ENCODE results near the gene ZNF782.
A peak's percentile ranks its signal among the peaks of the same experiment; 100 is the strongest.
"Not testable (repeated sequence)": the region's sequence is repeated elsewhere in the genome, so short reads cannot be mapped to it uniquely, and the experiment has no call there.

The ZNF782 gene

DNA sequence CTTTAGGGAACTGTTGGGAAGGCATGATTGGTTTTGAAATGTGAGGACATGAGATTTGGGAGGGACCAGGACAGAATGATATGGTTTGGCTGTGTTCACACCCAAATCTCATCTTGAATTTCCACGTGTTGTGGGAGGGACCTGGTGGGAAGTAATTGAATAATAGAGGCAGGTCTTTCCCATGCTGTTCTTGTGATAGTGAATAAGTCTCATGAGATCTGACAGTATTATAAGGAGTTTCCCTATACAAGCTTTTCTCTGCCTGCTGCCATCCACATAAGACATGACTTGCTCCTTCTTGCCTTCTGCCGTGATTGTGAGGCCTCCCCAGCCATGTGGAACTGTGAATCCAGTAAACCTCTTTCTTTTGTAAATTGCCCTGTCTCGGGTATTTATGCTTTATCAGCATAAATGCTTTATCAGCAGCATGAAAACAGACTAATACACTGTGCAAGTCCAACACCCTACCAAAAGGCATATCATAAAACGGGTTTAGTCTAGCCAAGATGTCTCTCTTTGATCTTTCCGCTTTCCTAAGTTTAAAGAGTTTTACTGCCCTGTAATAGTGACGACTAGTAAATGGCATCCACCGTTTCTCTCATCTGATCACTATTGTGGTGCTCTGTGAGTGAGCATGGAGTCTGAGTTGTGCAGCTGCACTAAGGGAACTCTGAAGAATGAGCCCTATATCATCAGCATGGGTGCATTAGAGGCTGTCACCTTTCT is 12.9 kb upstream of the ZNF782 start:
- peaks cover 9 to 30% of the 10 kb centered on the region in 2 donors for H3K27me3 Mint-ChIP-seq
- DNase-seq (no peak), ATAC-seq (replicated peaks) (no peak)
- no peak overlapping the region for H3K4me3 Mint-ChIP-seq
- H3K9me3 Mint-ChIP-seq, result no peaks in the 10 kb centered on the region
- H3K4me1 Mint-ChIP-seq (ENCODE audit: low read depth in 2 of 2), result no peaks in the 10 kb centered on the region
- H3K36me3 Mint-ChIP-seq (ENCODE audit: insufficient read depth), result no peaks in the 10 kb centered on the region
- H3K27ac Mint-ChIP-seq, result no peak overlapping the region

DNA sequence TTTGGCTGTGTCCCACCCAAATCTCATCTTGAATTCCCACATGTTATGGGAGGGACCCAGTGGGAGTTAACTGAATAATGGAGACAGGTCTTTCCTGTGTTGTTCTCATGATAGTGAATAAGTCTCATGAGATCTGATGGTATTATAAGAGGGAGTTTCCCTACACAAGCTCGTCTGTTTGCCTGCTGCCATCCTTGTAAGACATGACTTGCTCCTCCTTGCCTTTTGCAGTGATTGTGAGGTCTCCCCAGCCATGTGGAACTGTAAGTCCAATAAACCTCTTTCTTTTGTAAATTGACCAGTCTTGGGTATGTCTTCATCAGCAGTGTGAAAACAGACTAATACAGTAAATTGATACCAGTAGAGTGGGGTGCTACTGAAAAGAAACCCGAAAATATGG is 10.9 kb upstream of the ZNF782 start:
- H3K36me3 Mint-ChIP-seq (ENCODE audit: insufficient read depth), result not testable (repeated sequence)

GRCh38 chr9:96859461-96860198 is 5.3 kb upstream of the ZNF782 start:
- Mint-ChIP-seq H3K4me3 (no peak overlapping the region), H3K36me3 (ENCODE audit: insufficient read depth) (no peaks in the 10 kb centered on the region), H3K27me3 (peaks cover 0 to 9% of the 10 kb centered on the region in 2 donors), H3K9me3 (no peaks in the 10 kb centered on the region), H3K4me1 (ENCODE audit: low read depth in 2 of 2) (peaks cover 3% of the 10 kb centered on the region in 2 donors), H3K27ac (peak overlapping the region in 1 of 2 donors; percentile 50)
- ATAC-seq (replicated peaks) (no peak), DNase-seq (no peak)

More for the DNA sequence above, 10.9 kb upstream of the ZNF782 start:
- not testable (repeated sequence) for H3K27ac Mint-ChIP-seq; DNase-seq; H3K4me1 Mint-ChIP-seq (ENCODE audit: low read depth in 2 of 2); ATAC-seq (replicated peaks); H3K9me3 Mint-ChIP-seq; H3K4me3 Mint-ChIP-seq
- peaks cover 9 to 30% of the 10 kb centered on the region in 2 donors for H3K27me3 Mint-ChIP-seq

- ATAC-seq (replicated peaks), result no peak
- peaks cover 4% of the 10 kb centered on the region for H3K36me3 Mint-ChIP-seq (ENCODE audit: insufficient read depth)
These were observed 4.4 kb upstream of the ZNF782 start for GRCh38 chr9:96858670-96859069.

DNA sequence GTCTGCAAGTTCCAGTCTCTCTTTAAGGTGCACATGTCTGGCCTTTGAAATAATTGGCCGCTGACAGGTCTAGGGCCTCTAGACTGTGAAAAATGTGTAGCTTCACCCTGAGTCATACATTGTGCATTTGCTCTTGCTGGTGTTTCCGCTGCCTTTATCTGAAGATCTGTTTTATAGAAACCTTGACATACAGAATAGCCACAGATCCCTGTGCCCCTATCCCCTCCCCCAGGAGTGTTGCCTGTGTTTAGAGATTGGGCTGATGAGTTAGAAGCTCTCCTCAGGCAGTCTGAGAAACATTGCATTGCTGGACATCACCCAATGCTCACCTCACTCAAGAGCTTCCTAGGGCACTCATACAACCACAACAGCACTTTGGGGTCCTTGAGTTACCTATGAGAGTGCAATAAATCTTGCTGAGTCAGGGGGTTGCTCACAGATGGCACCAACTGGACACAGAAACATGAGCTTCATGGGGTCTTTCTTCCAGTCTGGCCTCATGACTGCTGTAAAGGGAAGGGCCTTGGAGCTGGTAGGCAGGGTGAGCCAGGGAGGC is 3.8 kb upstream of the ZNF782 start:
- peaks cover 0 to 9% of the 10 kb centered on the region in 2 donors for H3K27me3 Mint-ChIP-seq
- DNase-seq, result no peak
- H3K4me3 Mint-ChIP-seq, result no peak overlapping the region
- no peaks in the 10 kb centered on the region for H3K9me3 Mint-ChIP-seq
- H3K4me1 Mint-ChIP-seq (ENCODE audit: low read depth in 2 of 2), result peaks cover 13 to 15% of the 10 kb centered on the region in 2 donors
- H3K27ac Mint-ChIP-seq, result peak overlapping the region; percentile 59 to 79
- peaks cover 4% of the 10 kb centered on the region for H3K36me3 Mint-ChIP-seq (ENCODE audit: insufficient read depth)
- ATAC-seq (replicated peaks), result no peak

More at GRCh38 chr9:96858670-96859069, 4.4 kb upstream of the ZNF782 start:
- peak overlapping the region in 1 of 2 donors; percentile 59 for H3K27ac Mint-ChIP-seq
- H3K4me1 Mint-ChIP-seq (ENCODE audit: low read depth in 2 of 2), result peaks cover 7 to 9% of the 10 kb centered on the region in 2 donors
- no peak for DNase-seq
- H3K27me3 Mint-ChIP-seq, result peaks cover 0 to 9% of the 10 kb centered on the region in 2 donors
- no peak overlapping the region for H3K4me3 Mint-ChIP-seq
- H3K9me3 Mint-ChIP-seq, result no peaks in the 10 kb centered on the region

DNA sequence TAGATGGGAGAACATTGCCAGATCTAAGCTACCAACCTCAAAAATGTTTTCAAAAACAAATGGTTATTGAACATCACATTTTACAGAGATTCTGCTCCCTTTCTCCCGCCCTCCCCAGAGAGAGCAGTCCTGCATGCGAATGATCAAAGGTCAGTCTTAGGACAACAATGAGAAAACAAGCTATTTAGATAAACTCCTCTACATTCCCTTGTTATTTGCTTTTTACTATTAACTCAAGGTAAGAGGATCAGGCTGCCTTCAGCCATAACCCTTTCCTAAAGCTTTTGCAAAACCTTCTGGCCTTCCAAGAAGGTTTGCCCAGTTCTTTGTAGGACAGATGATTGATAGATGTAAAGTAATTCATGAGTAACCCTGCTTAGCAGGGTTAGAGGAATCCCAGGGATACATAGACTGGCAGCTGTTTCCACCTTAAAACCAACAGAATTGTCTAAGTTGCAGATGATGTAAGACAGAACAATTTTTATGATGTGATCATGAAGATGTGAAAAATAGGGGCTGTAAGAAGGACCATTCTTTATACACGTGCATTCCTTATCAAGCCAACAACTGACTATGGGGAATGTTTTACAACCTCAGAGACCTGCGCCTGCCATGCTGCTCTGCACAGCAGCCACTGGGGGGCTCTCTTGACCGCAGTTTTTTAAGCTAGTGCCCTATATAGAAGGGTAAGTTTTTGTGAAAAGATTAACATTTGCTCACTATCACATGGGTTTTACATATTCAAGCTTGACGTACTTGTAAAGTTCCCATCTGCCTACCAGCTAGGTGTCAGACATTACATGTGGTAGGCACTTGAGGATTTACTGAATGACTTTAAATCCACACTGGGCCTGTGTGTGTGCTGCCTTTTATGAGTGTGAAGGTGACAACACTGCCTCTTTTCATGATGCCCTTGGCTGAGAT is 2.3 kb upstream of the ZNF782 start:
- Mint-ChIP-seq H3K27me3 (peaks cover 0 to 9% of the 10 kb centered on the region in 2 donors), H3K4me3 (no peak overlapping the region), H3K27ac (peak overlapping the region; percentile 38 to 79), H3K4me1 (ENCODE audit: low read depth in 2 of 2) (peaks cover 24 to 27% of the 10 kb centered on the region in 2 donors), H3K9me3 (no peaks in the 10 kb centered on the region), H3K36me3 (ENCODE audit: insufficient read depth) (peaks cover 4% of the 10 kb centered on the region)
- ATAC-seq (replicated peaks), result peak; percentile 78
- peak; percentile 65 to 71 (median 71) for DNase-seq

DNA sequence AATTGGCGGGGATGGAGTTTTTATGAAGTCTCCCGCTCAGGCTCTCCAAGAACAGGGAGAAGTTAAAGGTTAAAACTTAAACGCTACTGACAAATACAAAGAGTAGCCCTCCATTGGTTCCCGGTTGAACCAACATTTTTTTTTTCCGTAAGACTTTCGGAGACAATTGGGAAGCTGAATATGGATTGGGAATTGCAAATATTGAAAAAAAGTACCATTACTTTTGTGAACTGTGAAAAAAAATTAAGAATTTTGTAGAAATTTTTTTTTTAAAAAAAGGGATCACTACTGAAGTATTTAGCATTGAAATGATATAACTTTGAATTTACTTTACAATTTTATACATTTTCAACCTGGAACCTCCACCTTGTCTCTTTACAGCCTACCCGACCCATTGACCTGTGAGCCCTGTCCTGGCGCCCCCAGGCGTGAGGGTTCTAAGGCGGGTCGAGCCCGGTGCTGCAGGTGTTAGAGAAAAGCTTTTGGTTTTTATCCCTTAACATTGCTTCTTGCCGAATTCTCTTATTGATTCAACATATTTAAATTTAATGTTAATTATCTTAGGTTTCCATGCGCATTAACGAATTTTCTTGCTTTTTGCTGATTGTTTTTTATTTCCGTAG is 448 bp upstream of the ZNF782 start:
- DNase-seq (no peak), ATAC-seq (replicated peaks) (no peak)
- H3K27me3 Mint-ChIP-seq, result peaks cover 0 to 9% of the 10 kb centered on the region in 2 donors
- peaks cover 25 to 32% of the 10 kb centered on the region in 2 donors for H3K4me1 Mint-ChIP-seq (ENCODE audit: low read depth in 2 of 2)
- H3K4me3 Mint-ChIP-seq, result peak overlapping the region; percentile 96 to 100
- H3K36me3 Mint-ChIP-seq (ENCODE audit: insufficient read depth), result peaks cover 4% of the 10 kb centered on the region
- H3K9me3 Mint-ChIP-seq, result no peaks in the 10 kb centered on the region
- peak overlapping the region; percentile 90 to 100 for H3K27ac Mint-ChIP-seq

DNA sequence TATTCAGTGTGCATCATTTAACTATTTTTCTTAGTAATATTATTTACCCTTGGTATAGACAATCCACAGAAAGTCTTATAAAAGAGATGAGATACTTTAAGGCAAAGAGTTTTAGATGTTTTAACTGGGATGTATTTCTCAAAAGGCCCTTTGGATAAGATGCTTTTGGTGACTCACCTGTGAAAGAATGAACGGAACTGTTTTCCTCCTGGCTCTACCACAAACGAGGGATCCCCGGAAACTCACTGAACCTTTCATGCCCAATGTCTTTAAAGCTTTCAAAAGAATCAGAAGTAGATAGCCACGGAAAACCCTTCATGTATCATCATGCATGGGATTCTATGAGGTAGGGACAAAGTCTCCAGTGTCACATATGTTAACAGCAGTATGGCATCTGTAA is 1.6 kb downstream of the ZNF782 start:
- Mint-ChIP-seq H3K4me3 (peak overlapping the region; percentile 96 to 100), H3K27ac (no peak overlapping the region), H3K4me1 (ENCODE audit: low read depth in 2 of 2) (peaks cover 38 to 49% of the 10 kb centered on the region in 2 donors), H3K9me3 (no peaks in the 10 kb centered on the region), H3K36me3 (ENCODE audit: insufficient read depth) (peaks cover 4% of the 10 kb centered on the region), H3K27me3 (peaks cover 0 to 9% of the 10 kb centered on the region in 2 donors)
- DNase-seq (no peak), ATAC-seq (replicated peaks) (no peak)

DNA sequence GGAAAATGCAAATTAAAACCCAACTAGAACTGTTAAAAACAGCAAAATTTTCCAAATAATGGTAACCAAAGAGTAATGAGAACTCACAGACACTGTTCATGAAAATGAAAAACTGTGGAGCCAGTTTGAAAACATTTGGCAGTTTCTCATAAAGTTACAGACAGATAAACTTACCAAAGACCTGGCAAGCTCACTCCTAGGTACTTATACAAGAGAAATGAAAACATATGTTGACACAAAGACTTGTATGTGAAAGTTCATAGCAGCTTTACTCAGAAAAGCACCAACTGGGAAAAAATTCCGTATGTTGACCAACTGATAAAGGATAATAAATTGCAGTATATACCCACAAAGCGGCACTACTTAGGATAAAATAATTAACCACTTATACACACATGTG is 10.3 kb downstream of the ZNF782 start:
- DNase-seq (no peak), ATAC-seq (replicated peaks) (no peak)
- Mint-ChIP-seq H3K9me3 (no peaks in the 10 kb centered on the region), H3K4me1 (ENCODE audit: low read depth in 2 of 2) (peaks cover 26 to 32% of the 10 kb centered on the region in 2 donors), H3K27ac (no peak overlapping the region), H3K27me3 (no peaks in the 10 kb centered on the region), H3K4me3 (no peak overlapping the region), H3K36me3 (ENCODE audit: insufficient read depth) (peaks cover 13% of the 10 kb centered on the region)

GRCh38 chr9:96818533-96818932 is 35.8 kb downstream of the ZNF782 start:
- no peak overlapping the region for H3K27ac Mint-ChIP-seq
- DNase-seq (no peak), ATAC-seq (replicated peaks) (no peak)
- H3K36me3 Mint-ChIP-seq (ENCODE audit: insufficient read depth), result peaks cover 8% of the 10 kb centered on the region
- peaks cover 14 to 19% of the 10 kb centered on the region in 2 donors for H3K9me3 Mint-ChIP-seq
- H3K4me3 Mint-ChIP-seq, result no peak overlapping the region
- H3K27me3 Mint-ChIP-seq, result no peaks in the 10 kb centered on the region
- no peaks in the 10 kb centered on the region for H3K4me1 Mint-ChIP-seq (ENCODE audit: low read depth in 2 of 2)

DNA sequence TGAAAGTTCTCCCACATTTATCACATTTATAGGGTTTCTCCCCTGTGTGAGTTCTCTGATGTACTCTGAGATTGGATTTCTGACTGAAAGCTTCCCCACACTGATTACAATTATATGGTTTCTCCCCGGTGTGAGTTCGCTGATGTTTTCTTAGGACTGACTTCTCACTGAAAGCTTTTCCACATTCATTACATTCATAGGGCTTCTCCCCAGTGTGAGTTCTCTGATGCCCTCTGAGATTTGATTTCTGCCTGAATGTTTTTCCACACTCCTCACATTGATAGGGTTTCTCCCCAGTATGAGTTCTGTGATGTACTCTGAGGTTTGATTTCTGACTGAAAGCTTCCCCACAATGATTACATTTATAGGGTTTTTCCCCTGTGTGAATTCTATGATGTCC is 36.3 kb downstream of the ZNF782 start:
- H3K36me3 Mint-ChIP-seq (ENCODE audit: insufficient read depth), result peaks cover 8% of the 10 kb centered on the region
- H3K4me1 Mint-ChIP-seq (ENCODE audit: low read depth in 2 of 2), result no peaks in the 10 kb centered on the region
- no peak overlapping the region for H3K4me3 Mint-ChIP-seq
- ATAC-seq (replicated peaks) (no peak), DNase-seq (no peak)
- H3K27ac Mint-ChIP-seq, result no peak overlapping the region
- H3K27me3 Mint-ChIP-seq, result no peaks in the 10 kb centered on the region
- H3K9me3 Mint-ChIP-seq, result peaks cover 14 to 19% of the 10 kb centered on the region in 2 donors

GRCh38 chr9:96813607-96814006 is 40.7 kb downstream of the ZNF782 start:
- no peak for ATAC-seq (replicated peaks)
- DNase-seq, result no peak
- H3K27ac Mint-ChIP-seq, result no peak overlapping the region
- H3K27me3 Mint-ChIP-seq, result no peaks in the 10 kb centered on the region
- no peak overlapping the region for H3K4me3 Mint-ChIP-seq
- H3K36me3 Mint-ChIP-seq (ENCODE audit: insufficient read depth), result no peaks in the 10 kb centered on the region
- no peaks in the 10 kb centered on the region for H3K4me1 Mint-ChIP-seq (ENCODE audit: low read depth in 2 of 2)
- peaks cover 11 to 19% of the 10 kb centered on the region in 2 donors for H3K9me3 Mint-ChIP-seq
